Liver (tissue), 3 donors: ENCODE results near the gene OBP2B.
"Not testable (repeated sequence)": the region's sequence is repeated elsewhere in the genome, so short reads cannot be mapped to it uniquely, and the experiment has no call there.

Source experiments
- CTCF ChIP-seq: fragments of 150-350 bp; IDR thresholded peaks from 2 replicates; pipeline ENCODE4 v1.5.1; 2017; ENCODE audit warnings: improper control_type of control experiment, low read depth, low read length; ENCODE audit not compliant: missing input control
- EGR1 ChIP-seq, 2 donors: IDR thresholded peaks; 2 replicates each; pipeline ENCODE4 v1.6.1; 2016 to 2018; ENCODE audit warnings: antibody characterized with exemption in 2 of 2, low read depth in 2 of 2
- FOXA1 ChIP-seq: IDR thresholded peaks from 2 replicates; pipeline ENCODE4 v1.6.1; 2016; ENCODE audit warnings: antibody characterized with exemption
- RAD21 ChIP-seq, 2 donors: IDR thresholded peaks; 2 replicates each; pipeline ENCODE4 v1.6.1; 2016; ENCODE audit warnings: antibody characterized with exemption in 2 of 2, mild to moderate bottlenecking in 2 of 2
- SP1 ChIP-seq: IDR thresholded peaks from 2 replicates; pipeline ENCODE4 v1.6.1; 2018; ENCODE audit warnings: antibody characterized with exemption, mild to moderate bottlenecking
- TAF1 ChIP-seq: conservative IDR thresholded peaks from 2 replicates; pipeline ENCODE4 v1.6.1; 2016; ENCODE audit warnings: antibody characterized with exemption, mild to moderate bottlenecking
- YY1 ChIP-seq: IDR thresholded peaks from 2 replicates; pipeline ENCODE4 v1.6.1; 2016; ENCODE audit warnings: antibody characterized with exemption, mild to moderate bottlenecking
- donor health status: healthy.
- donor health status: healthy.

DNA sequence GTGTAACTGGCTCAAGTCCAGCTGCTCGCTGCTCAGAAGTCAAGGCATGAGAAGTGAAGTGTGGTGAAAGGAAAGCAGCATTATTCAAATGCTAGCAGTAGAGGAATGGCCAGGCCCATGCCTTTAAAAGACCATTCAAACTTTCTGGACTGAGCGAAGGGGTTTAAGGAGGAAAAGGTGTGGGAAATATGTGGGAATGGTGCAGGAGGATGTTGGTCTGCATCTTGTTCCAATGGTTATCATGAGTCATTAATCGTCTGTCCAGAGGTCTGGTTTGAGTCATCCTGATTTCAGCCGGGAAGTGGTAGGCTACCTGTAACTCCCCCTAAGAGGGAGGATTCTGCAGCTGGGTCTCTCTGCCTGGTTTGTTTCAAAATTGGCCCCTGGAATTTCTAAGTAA is 5.2 kb upstream of the OBP2B start:
- TF ChIP-seq CTCF; TAF1; EGR1 (IDR thresholded peaks at IDR 0.05; ENCODE audit: low read depth in 2 of 2); FOXA1; RAD21 (IDR thresholded peaks at IDR 0.05); YY1; SP1: not testable (repeated sequence)
